ENCODE data around the gene CREB1.

DNA sequence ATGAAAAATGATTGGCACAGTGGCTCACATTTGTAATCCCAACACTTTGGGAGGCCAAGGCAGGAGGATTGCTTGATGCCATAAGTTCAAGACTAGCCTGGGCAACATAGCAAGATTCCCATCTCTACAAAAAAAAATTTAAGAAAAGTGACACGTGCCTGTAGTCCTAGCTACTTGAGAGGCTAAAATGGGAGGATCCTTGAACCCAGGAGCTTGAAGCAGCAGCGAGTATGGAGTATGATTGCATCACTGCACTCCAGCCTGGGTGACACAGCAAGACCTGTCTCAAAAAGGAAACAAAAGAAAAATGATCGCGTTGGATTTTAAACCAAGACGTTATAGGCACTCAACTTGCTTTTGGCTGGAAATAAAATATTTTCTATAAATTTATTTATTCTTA is 37.8 kb upstream of the CREB1 start:
- TF ChIP-seq, protein P1, sequence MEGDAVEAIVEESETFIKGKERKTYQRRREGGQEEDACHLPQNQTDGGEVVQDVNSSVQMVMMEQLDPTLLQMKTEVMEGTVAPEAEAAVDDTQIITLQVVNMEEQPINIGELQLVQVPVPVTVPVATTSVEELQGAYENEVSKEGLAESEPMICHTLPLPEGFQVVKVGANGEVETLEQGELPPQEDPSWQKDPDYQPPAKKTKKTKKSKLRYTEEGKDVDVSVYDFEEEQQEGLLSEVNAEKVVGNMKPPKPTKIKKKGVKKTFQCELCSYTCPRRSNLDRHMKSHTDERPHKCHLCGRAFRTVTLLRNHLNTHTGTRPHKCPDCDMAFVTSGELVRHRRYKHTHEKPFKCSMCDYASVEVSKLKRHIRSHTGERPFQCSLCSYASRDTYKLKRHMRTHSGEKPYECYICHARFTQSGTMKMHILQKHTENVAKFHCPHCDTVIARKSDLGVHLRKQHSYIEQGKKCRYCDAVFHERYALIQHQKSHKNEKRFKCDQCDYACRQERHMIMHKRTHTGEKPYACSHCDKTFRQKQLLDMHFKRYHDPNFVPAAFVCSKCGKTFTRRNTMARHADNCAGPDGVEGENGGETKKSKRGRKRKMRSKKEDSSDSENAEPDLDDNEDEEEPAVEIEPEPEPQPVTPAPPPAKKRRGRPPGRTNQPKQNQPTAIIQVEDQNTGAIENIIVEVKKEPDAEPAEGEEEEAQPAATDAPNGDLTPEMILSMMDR (conservative IDR thresholded peaks at IDR 0.05 in 1 of 2, IDR thresholded peaks at IDR 0.05 in 1 of 2; ENCODE audit: extremely low read depth in 1 of 2, insufficient read depth in 1 of 2, low read depth in 1 of 2, low read length in 2 of 2) = no peak
- no peak for TF ChIP-seq EZH2 (IDR thresholded peaks at IDR 0.05; ENCODE audit: borderline replicate concordance, low read length)
